Measurements from ENCODE around the gene CCL4L2.
"Not testable (repeated sequence)": the region's sequence is repeated elsewhere in the genome, so short reads cannot be mapped to it uniquely, and the experiment has no call there.

Gene CCL4L2

GRCh38 chr17:36222967-36223366 lies 12.1 kb downstream of the CCL4L2 start:
- not testable (repeated sequence) for DNase-seq

GRCh38 chr17:36229644-36230043 lies 18.8 kb downstream of the CCL4L2 start:
- DNase-seq: not testable (repeated sequence)

- not testable (repeated sequence) for DNase-seq
Observed at GRCh38 chr17:36242046-36242445, 31.2 kb downstream of the CCL4L2 start.
